Peyer's patch (tissue), 4 donors: ENCODE results near the gene LAMA5. TPM values are rescaled to one million over a fixed set of nuclear protein-coding genes. Genes with fewer than 3 reads are reported as not detected.

Experiments used
- DNase-seq, 3 donors: peaks; one replicate each; pipeline ENCODE4 v3.0.0-alpha.2; 2017 to 2019
- H3K27ac ChIP-seq, 4 donors: fragments of 200-600 bp; sonication (generic); one replicate each; pipeline ENCODE4 v1.5.1; 2016 to 2019
- H3K27me3 ChIP-seq, 2 donors: fragments of 200-600 bp; sonication (generic); one replicate each; pipeline ENCODE4 v1.5.1; 2019
- H3K36me3 ChIP-seq, 3 donors: fragments of 200-600 bp; sonication (generic); one replicate each; pipeline ENCODE4 v1.5.1; 2016 to 2019
- H3K4me1 ChIP-seq, 4 donors: fragments of 200-600 bp; sonication (generic); one replicate each; pipeline ENCODE4 v1.5.1; 2016 to 2019
- H3K4me3 ChIP-seq, 4 donors: fragments of 200-600 bp; sonication (generic); 1 replicate in 3 of 4; 2 replicates in 1 of 4; pipeline ENCODE4 v1.5.1; 2016 to 2019; ENCODE audit warnings: mild to moderate bottlenecking in 1 of 4
- H3K9me3 ChIP-seq, 4 donors: fragments of 200-600 bp; sonication (generic); one replicate each; pipeline ENCODE4 v1.5.1; 2016 to 2019; ENCODE audit warnings: mild to moderate bottlenecking in 1 of 4
- POLR2A ChIP-seq, 2 donors: fragments of 450-650 bp; IDR thresholded peaks; one replicate each; pipeline ENCODE4 v1.5.1; 2017; ENCODE audit warnings: antibody characterized with exemption in 2 of 2, mild to moderate bottlenecking in 2 of 2, moderate library complexity in 2 of 2
- total RNA-seq, 4 donors: library from RNA; depleted of rRNA; stranded (reverse); fragments of >200 nt; gene quantifications; one replicate each; pipeline ENCODE4 v1.1.0, GENCODE V29; 2016
- TF ChIP-seq, protein P1 (sequence below), 6 experiments: fragments of 450-650 bp in 4 of 6; fragments of 200-600 bp in 2 of 6; sonication (generic) in 1 of 6; IDR thresholded peaks; one replicate each; pipeline ENCODE4 v1.5.1; 2017 to 2019; ENCODE audit warnings: antibody characterized with exemption in 6 of 6, mild to moderate bottlenecking in 3 of 6, moderate library complexity in 1 of 6

LAMA5 gene
- total RNA-seq, 4 donors from 2014 or later, result 31.2 to 328 (median 87.3) TPM

DNA sequence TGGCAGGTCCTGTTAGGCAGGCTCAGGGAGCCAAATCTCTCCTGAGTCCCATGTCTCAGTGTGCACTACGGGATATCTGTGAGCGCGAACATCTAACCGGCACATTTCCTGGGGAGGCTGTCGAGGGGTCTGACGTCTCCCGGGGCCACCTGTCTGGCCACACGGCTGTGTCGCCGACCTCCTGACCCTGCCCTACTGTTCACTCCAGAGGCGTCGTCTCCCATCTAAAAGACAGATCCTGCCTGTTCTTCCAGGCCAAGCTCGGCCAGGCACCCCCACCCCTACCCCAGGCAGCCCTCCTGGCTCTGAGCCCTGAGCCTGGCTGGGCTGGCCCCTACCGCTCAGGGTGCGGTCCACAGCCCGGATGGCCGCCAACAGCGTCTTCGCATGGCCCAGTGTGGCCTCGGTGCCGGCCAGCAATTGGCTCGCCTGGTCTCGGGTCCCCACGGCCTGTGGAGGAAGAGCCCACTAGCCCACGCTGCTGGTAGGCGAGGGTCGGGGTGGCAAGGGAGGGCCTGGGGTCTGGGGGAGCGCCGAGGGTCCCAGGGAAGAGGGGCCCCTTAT, 47.7 kb downstream of the LAMA5 start:
- Histone ChIP-seq H3K36me3 (peaks cover 0 to 45% (median 0%) of the 10 kb centered on the region in 3 donors), H3K27me3 (no peaks in the 10 kb centered on the region), H3K9me3 (no peaks in the 10 kb centered on the region), H3K27ac (no peak overlapping the region), H3K4me1 (no peaks in the 10 kb centered on the region), H3K4me3 (no peak overlapping the region)
- DNase-seq, result no peak
- no peak for TF ChIP-seq POLR2A (IDR thresholded peaks at IDR 0.05)
- TF ChIP-seq, protein P1, sequence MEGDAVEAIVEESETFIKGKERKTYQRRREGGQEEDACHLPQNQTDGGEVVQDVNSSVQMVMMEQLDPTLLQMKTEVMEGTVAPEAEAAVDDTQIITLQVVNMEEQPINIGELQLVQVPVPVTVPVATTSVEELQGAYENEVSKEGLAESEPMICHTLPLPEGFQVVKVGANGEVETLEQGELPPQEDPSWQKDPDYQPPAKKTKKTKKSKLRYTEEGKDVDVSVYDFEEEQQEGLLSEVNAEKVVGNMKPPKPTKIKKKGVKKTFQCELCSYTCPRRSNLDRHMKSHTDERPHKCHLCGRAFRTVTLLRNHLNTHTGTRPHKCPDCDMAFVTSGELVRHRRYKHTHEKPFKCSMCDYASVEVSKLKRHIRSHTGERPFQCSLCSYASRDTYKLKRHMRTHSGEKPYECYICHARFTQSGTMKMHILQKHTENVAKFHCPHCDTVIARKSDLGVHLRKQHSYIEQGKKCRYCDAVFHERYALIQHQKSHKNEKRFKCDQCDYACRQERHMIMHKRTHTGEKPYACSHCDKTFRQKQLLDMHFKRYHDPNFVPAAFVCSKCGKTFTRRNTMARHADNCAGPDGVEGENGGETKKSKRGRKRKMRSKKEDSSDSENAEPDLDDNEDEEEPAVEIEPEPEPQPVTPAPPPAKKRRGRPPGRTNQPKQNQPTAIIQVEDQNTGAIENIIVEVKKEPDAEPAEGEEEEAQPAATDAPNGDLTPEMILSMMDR (IDR thresholded peaks at IDR 0.05), result no peak

DNA sequence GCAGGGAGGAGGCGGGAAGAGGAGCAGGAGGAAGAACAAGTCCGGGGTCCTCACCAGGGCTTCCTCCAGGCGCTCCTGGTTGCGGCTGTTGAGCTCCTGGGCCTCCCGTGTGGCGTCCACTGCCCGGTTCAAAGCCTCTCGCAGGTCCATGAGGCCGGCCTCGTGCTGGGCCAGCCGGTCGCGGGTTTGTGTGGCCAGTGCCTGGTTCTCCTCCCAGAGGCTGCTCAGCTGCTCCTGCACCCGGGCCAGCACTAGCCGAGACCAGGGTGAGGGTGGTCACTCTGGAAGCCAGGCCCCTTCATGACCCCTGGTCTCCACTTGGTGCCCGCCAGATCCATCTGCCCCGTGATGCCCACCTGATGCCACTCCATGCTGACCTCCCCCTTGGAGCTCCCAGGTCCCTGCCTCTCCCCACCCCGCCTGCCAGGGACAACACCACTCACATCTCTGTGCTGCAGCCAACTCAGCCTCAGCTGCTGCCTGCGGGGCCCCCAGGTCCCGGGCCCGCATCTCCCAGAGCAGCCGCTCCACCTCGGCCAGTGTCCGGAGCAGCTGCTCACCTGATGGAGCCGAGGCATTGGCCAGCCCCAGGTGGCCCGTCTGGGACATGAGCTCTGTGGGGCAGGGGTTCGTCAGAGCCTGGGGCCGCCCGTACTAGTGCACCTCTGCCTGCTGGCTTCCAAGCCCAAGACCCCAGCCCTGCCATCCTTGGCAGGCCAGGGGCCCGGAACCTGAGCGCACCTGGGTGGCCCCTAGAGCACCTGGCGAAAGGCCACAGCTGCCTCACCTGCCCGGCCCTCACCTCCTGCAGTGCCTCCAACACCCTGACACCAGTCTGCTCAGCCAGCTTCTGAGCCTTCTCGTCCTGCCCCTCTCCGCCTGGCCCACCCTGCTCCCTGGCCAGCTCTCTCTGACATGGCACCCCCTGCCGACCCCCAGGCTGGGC, 48.4 kb downstream of the LAMA5 start:
- TF ChIP-seq, protein P1 (IDR thresholded peaks at IDR 0.05), result no peak
- no peak for TF ChIP-seq POLR2A (IDR thresholded peaks at IDR 0.05)
- Histone ChIP-seq H3K9me3 (no peaks in the 10 kb centered on the region), H3K4me1 (no peaks in the 10 kb centered on the region), H3K4me3 (no peak overlapping the region), H3K27ac (no peak overlapping the region), H3K27me3 (no peaks in the 10 kb centered on the region), H3K36me3 (peaks cover 0 to 42% (median 0%) of the 10 kb centered on the region in 3 donors)
- DNase-seq, result no peak

DNA sequence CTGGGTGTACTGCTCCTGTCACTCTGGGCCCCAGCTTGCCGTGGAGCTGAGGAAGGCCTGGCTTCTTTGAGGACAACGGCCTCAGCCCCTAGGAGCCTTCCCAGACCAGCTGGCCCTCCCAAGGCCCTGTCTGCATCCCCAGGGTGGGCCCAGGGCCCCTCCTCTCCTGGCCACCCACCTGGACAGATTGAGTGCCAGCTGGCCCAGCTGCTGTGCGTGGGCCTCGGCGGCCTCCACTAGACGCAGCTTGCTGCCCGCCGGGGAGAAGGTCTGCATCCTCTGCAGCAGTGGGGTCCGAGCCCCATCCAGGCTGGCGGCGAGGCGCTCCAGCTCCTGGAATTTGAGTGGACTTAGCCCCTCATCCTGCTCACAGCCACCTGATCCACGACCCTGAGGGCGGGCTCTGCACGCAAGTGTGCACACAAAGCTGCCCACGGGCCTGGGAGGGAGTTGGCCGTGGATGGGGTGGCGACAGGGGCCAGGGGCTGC, 49.9 kb downstream of the LAMA5 start:
- Histone ChIP-seq H3K9me3 (no peaks in the 10 kb centered on the region), H3K4me1 (no peaks in the 10 kb centered on the region), H3K4me3 (no peak overlapping the region), H3K27ac (no peak overlapping the region), H3K36me3 (peaks cover 0 to 40% (median 0%) of the 10 kb centered on the region in 3 donors), H3K27me3 (no peaks in the 10 kb centered on the region)
- no peak for TF ChIP-seq POLR2A (IDR thresholded peaks at IDR 0.05)
- TF ChIP-seq, protein P1 (IDR thresholded peaks at IDR 0.05), result no peak
- no peak for DNase-seq

DNA sequence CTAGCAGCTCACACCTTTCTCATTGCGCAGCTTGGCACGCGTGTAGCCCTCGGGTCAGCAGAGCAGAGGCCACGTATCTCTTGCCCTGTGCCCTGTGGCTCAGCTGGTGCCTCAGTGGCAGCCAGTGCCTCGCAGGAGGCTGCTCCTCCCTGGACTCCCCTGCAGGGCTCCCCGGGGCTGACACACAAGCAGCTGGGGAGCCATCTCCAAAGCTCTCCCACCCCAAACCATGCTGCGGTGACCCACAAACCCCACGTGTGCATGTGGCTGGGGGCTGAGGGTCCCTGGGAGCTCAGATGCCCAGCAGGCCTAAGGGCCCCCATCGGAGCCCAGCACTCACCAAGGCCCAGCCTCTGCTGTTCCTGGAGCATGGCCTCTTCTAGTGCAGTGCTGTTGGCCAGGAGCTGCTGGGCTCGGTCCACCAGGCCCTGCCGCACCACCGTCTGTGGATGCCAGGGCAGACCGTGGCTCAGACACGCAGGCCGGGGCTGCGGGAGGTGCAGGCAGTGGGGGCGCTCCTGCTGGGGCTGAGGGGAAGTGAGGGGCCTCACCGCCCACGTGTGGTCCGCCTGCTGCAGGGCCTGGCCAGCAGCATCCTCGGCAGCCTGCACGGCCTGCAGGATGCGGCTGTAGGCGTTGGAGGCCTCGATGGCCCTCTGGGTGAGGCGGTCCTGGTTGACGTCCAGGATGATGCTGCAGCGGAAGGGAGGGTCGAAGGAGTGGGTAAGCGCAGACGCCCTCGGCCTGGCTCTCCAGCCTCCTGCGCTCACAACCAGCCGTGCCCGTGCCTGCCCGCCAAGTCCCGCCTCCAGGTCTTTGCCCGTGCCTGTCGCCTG, 50.6 kb downstream of the LAMA5 start:
- DNase-seq, result no peak
- Histone ChIP-seq H3K36me3 (peaks cover 0 to 42% (median 0%) of the 10 kb centered on the region in 3 donors), H3K27me3 (no peaks in the 10 kb centered on the region), H3K9me3 (no peaks in the 10 kb centered on the region), H3K27ac (no peak overlapping the region), H3K4me1 (no peaks in the 10 kb centered on the region), H3K4me3 (no peak overlapping the region)
- TF ChIP-seq, protein P1 (IDR thresholded peaks at IDR 0.05), result no peak
- no peak for TF ChIP-seq POLR2A (IDR thresholded peaks at IDR 0.05)

DNA sequence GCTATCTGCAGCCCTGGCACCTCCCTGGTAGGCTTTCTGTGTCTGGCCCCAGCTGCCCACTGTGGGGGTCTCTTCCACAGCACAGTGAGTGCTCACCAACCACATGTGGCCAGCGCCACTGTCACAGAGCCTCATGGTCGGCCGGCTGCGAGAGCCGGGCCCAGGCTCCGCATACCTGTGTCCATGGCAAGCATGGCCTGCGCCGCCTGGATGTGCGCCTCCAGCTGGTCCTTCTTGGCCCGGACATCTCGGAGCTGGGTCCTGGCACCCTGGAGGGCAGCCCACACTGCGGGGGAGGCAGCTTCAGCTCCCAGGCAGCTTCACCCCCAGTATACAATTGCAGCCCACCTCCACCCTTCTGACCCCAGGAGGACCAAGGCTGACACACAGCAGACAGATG, 51.3 kb downstream of the LAMA5 start:
- no peaks in the 10 kb centered on the region for H3K4me1 ChIP-seq
- peaks cover 0 to 49% (median 0%) of the 10 kb centered on the region in 3 donors for H3K36me3 ChIP-seq
- no peak overlapping the region for H3K4me3 ChIP-seq

More for the DNA sequence above, 51.3 kb downstream of the LAMA5 start:
- TF ChIP-seq POLR2A (IDR thresholded peaks at IDR 0.05), result no peak
- TF ChIP-seq, protein P1 (IDR thresholded peaks at IDR 0.05), result no peak
- Histone ChIP-seq H3K9me3 (no peaks in the 10 kb centered on the region), H3K27ac (no peak overlapping the region), H3K27me3 (no peaks in the 10 kb centered on the region)
- DNase-seq, result no peak
